Colonic mucosa (tissue), 4 donors: Measurements from ENCODE around the gene DDI1. TPM values are rescaled to one million over a fixed set of nuclear protein-coding genes. Genes with fewer than 3 reads are reported as not detected.
"Not testable (repeated sequence)": the region's sequence is repeated elsewhere in the genome, so short reads cannot be mapped to it uniquely, and the experiment has no call there.

Experiments
- DNase-seq: peaks from one replicate; pipeline ENCODE4 v3.0.0-alpha.2; 2020
- H3K27ac ChIP-seq: fragments of 200-600 bp; one replicate; pipeline ENCODE4 v1.8.0; 2021
- H3K27me3 ChIP-seq: fragments of 200-600 bp; one replicate; pipeline ENCODE4 v1.8.0; 2021
- H3K36me3 ChIP-seq: fragments of 200-600 bp; one replicate; pipeline ENCODE4 v1.8.0; 2021
- H3K4me1 ChIP-seq: fragments of 200-600 bp; one replicate; pipeline ENCODE4 v1.8.0; 2021; ENCODE audit warnings: mild to moderate bottlenecking
- H3K4me3 ChIP-seq: fragments of 200-600 bp; one replicate; pipeline ENCODE4 v1.8.0; 2021
- H3K9ac ChIP-seq, 2 donors: one replicate each; pipeline ENCODE4 v1.7.0; 2013; ENCODE audit warnings: control low read depth in 2 of 2, low read depth in 2 of 2, low read length in 2 of 2
- H3K9me3 ChIP-seq: fragments of 200-600 bp; one replicate; pipeline ENCODE4 v1.8.0; 2021
- CTCF ChIP-seq: fragments of 200-600 bp; IDR thresholded peaks from one replicate; pipeline ENCODE4 v1.8.0; 2022; ENCODE audit warnings: antibody characterized with exemption, mild to moderate bottlenecking
- intact Hi-C: fragments of 100-400 bp; cut with DNase I; formaldehyde crosslinking; loops from one replicate; pipeline ENCODE4 v1.14.1; 2022
- total RNA-seq, 2 donors: library from RNA; stranded (reverse); fragmentation: NEBNext Ultra II Directional in 1 of 2; extraction: Animal tissue kit (Norgen Biotek cat#: 25700) in 1 of 2; gene quantifications; one replicate each; pipeline ENCODE4 v1.2.1, GENCODE V29; 2021
- donor health status: healthy.
- donor health status: DM: no; HTN: no; CAD: no.
- donor health status: DM: no; HTN: no; CAD: no.

DDI1 gene
- total RNA-seq, 2 donors from 2014 or later: not detected

GRCh38 chr11:104036995-104037394 lies 555 bp downstream of the DDI1 start:
- no peaks in the 10 kb centered on the region for H3K27me3 ChIP-seq
- no peaks in the 10 kb centered on the region for H3K9me3 ChIP-seq
- intact Hi-C loops: no loop called here
- no peaks in the 10 kb centered on the region for H3K36me3 ChIP-seq
- TF ChIP-seq CTCF: no peak
- no peak overlapping the region for H3K27ac ChIP-seq
- no peak overlapping the region for H3K4me3 ChIP-seq
- H3K9ac ChIP-seq: no peak overlapping the region
- DNase-seq: no peak
- H3K4me1 ChIP-seq: no peaks in the 10 kb centered on the region

GRCh38 chr11:104041792-104042191 lies 5.4 kb downstream of the DDI1 start:
- H3K4me1 ChIP-seq: no peaks in the 10 kb centered on the region
- H3K27ac ChIP-seq: no peak overlapping the region
- no peaks in the 10 kb centered on the region for H3K36me3 ChIP-seq
- intact Hi-C loops: no loop called here
- TF ChIP-seq CTCF: no peak
- no peaks in the 10 kb centered on the region for H3K27me3 ChIP-seq
- no peaks in the 10 kb centered on the region for H3K9me3 ChIP-seq
- DNase-seq: no peak
- no peak overlapping the region for H3K9ac ChIP-seq
- no peak overlapping the region for H3K4me3 ChIP-seq

- Histone ChIP-seq H3K27me3 (no peaks in the 10 kb centered on the region), H3K27ac (no peak overlapping the region), H3K36me3 (no peaks in the 10 kb centered on the region), H3K9me3 (no peaks in the 10 kb centered on the region), H3K9ac (no peak overlapping the region), H3K4me1 (no peaks in the 10 kb centered on the region), H3K4me3 (no peak overlapping the region)
- intact Hi-C loops: no loop called here
- no peak for TF ChIP-seq CTCF
- no peak for DNase-seq
Observed at GRCh38 chr11:104043142-104043541, 6.7 kb downstream of the DDI1 start.

- H3K9ac ChIP-seq: no peak overlapping the region
- H3K9me3 ChIP-seq: no peaks in the 10 kb centered on the region
- intact Hi-C loops: no loop called here
- DNase-seq: no peak
- no peak overlapping the region for H3K27ac ChIP-seq
- no peaks in the 10 kb centered on the region for H3K36me3 ChIP-seq
- no peak overlapping the region for H3K4me3 ChIP-seq
- TF ChIP-seq CTCF: no peak
- H3K4me1 ChIP-seq: no peaks in the 10 kb centered on the region
- no peaks in the 10 kb centered on the region for H3K27me3 ChIP-seq
Observed at GRCh38 chr11:104043678-104044239, 7.3 kb downstream of the DDI1 start.

- H3K36me3 ChIP-seq: no peaks in the 10 kb centered on the region
- H3K27me3 ChIP-seq: no peaks in the 10 kb centered on the region
- no peak overlapping the region for H3K4me3 ChIP-seq
- intact Hi-C loops: no loop called here
- H3K4me1 ChIP-seq: no peaks in the 10 kb centered on the region
- H3K27ac ChIP-seq: no peak overlapping the region
- no peaks in the 10 kb centered on the region for H3K9me3 ChIP-seq
- no peak for DNase-seq
- H3K9ac ChIP-seq: no peak overlapping the region
- no peak for TF ChIP-seq CTCF
Observed at GRCh38 chr11:104046331-104046730, 9.9 kb downstream of the DDI1 start.

GRCh38 chr11:104046858-104047257 lies 10.4 kb downstream of the DDI1 start:
- H3K27ac ChIP-seq, H3K9ac ChIP-seq, H3K36me3 ChIP-seq, intact Hi-C loops, H3K27me3 ChIP-seq, DNase-seq, H3K4me3 ChIP-seq, H3K9me3 ChIP-seq, H3K4me1 ChIP-seq: not testable (repeated sequence)
